Mucosa of rectum (tissue), 2 donors: ENCODE results near the gene PKNOX2.

ENCODE experiments used
- H3K27ac ChIP-seq, 2 donors: one replicate each; pipeline ENCODE4 v1.7.0; 2013; ENCODE audit warnings: inconsistent platforms in 2 of 2, low read depth in 2 of 2, low read length in 2 of 2
- H3K27me3 ChIP-seq, 2 donors: one replicate each; pipeline ENCODE4 v1.7.0; 2013; ENCODE audit warnings: low read length in 2 of 2; ENCODE audit not compliant: control insufficient read depth in 2 of 2, insufficient read depth in 2 of 2
- H3K36me3 ChIP-seq, 2 donors: one replicate each; pipeline ENCODE4 v1.7.0; 2013; ENCODE audit warnings: low read length in 2 of 2; ENCODE audit not compliant: control insufficient read depth in 2 of 2, insufficient read depth in 2 of 2
- H3K4me1 ChIP-seq, 2 donors: one replicate each; pipeline ENCODE4 v1.7.0; 2013; ENCODE audit warnings: low read length in 2 of 2, mild to moderate bottlenecking in 1 of 2; ENCODE audit not compliant: control insufficient read depth in 2 of 2, insufficient read depth in 2 of 2
- H3K4me3 ChIP-seq, 2 donors: one replicate each; pipeline ENCODE4 v1.7.0; 2013; ENCODE audit warnings: low read length in 2 of 2
- H3K9ac ChIP-seq, 2 donors: one replicate each; pipeline ENCODE4 v1.7.0; 2013; ENCODE audit warnings: low read length in 2 of 2, low read depth in 1 of 2, mild to moderate bottlenecking in 1 of 2
- H3K9me3 ChIP-seq, 2 donors: one replicate each; pipeline ENCODE4 v1.7.0; 2013; ENCODE audit warnings: low read length in 2 of 2; ENCODE audit not compliant: control insufficient read depth in 2 of 2
- donor health status: healthy.
- donor health status: Normal muscosa, but diverticular disease.

PKNOX2 gene

GRCh38 chr11:125347261-125347585 is 182.7 kb downstream of the PKNOX2 start:
- no peak overlapping the region for H3K27ac ChIP-seq
- H3K36me3 ChIP-seq: no peaks in the 10 kb centered on the region
- no peaks in the 10 kb centered on the region for H3K9me3 ChIP-seq
- H3K27me3 ChIP-seq: peaks cover 0 to 2% of the 10 kb centered on the region in 2 donors
- H3K4me3 ChIP-seq: no peak overlapping the region
- peaks cover 2 to 4% of the 10 kb centered on the region in 2 donors for H3K4me1 ChIP-seq
- H3K9ac ChIP-seq: no peak overlapping the region

- H3K36me3 ChIP-seq: no peaks in the 10 kb centered on the region
- H3K9me3 ChIP-seq: no peaks in the 10 kb centered on the region
- no peak overlapping the region for H3K27ac ChIP-seq
- H3K4me3 ChIP-seq: no peak overlapping the region
- H3K9ac ChIP-seq: no peak overlapping the region
- H3K27me3 ChIP-seq: peaks cover 2% of the 10 kb centered on the region in 2 donors
- peaks cover 2 to 4% of the 10 kb centered on the region in 2 donors for H3K4me1 ChIP-seq
Observed at GRCh38 chr11:125348141-125348651, 183.6 kb downstream of the PKNOX2 start.

GRCh38 chr11:125348674-125349309 is 184.2 kb downstream of the PKNOX2 start:
- Histone ChIP-seq H3K4me1 (peaks cover under 1 to 2% of the 10 kb centered on the region in 2 donors), H3K9me3 (no peaks in the 10 kb centered on the region), H3K36me3 (no peaks in the 10 kb centered on the region), H3K9ac (no peak overlapping the region), H3K4me3 (no peak overlapping the region), H3K27me3 (peaks cover 2% of the 10 kb centered on the region in 2 donors), H3K27ac (no peak overlapping the region)

GRCh38 chr11:125350206-125351032 is 185.9 kb downstream of the PKNOX2 start:
- peaks cover 0 to 2% of the 10 kb centered on the region in 2 donors for H3K27me3 ChIP-seq
- no peaks in the 10 kb centered on the region for H3K9me3 ChIP-seq
- no peak overlapping the region for H3K4me3 ChIP-seq
- no peaks in the 10 kb centered on the region for H3K4me1 ChIP-seq
- H3K27ac ChIP-seq: no peak overlapping the region
- H3K9ac ChIP-seq: no peak overlapping the region
- no peaks in the 10 kb centered on the region for H3K36me3 ChIP-seq

GRCh38 chr11:125351033-125351867 is 186.7 kb downstream of the PKNOX2 start:
- no peak overlapping the region for H3K4me3 ChIP-seq
- H3K9ac ChIP-seq: no peak overlapping the region
- peaks cover 0 to 2% of the 10 kb centered on the region in 2 donors for H3K27me3 ChIP-seq
- no peaks in the 10 kb centered on the region for H3K4me1 ChIP-seq
- H3K36me3 ChIP-seq: no peaks in the 10 kb centered on the region
- H3K27ac ChIP-seq: no peak overlapping the region
- H3K9me3 ChIP-seq: no peaks in the 10 kb centered on the region

GRCh38 chr11:125351868-125352250 is 187.3 kb downstream of the PKNOX2 start:
- Histone ChIP-seq H3K4me1 (no peaks in the 10 kb centered on the region), H3K9ac (no peak overlapping the region), H3K9me3 (no peaks in the 10 kb centered on the region), H3K27me3 (peaks cover 0 to 2% of the 10 kb centered on the region in 2 donors), H3K4me3 (no peak overlapping the region), H3K27ac (no peak overlapping the region), H3K36me3 (no peaks in the 10 kb centered on the region)

- Histone ChIP-seq H3K4me3 (no peak overlapping the region), H3K9me3 (no peaks in the 10 kb centered on the region), H3K36me3 (no peaks in the 10 kb centered on the region), H3K9ac (no peak overlapping the region), H3K27ac (no peak overlapping the region), H3K4me1 (no peaks in the 10 kb centered on the region), H3K27me3 (peaks cover 0 to 2% of the 10 kb centered on the region in 2 donors)
Observed at GRCh38 chr11:125356797-125357196, 192.2 kb downstream of the PKNOX2 start.

- Histone ChIP-seq H3K27me3 (peaks cover 0 to 2% of the 10 kb centered on the region in 2 donors), H3K4me1 (no peaks in the 10 kb centered on the region), H3K4me3 (no peak overlapping the region), H3K36me3 (no peaks in the 10 kb centered on the region), H3K27ac (no peak overlapping the region), H3K9me3 (no peaks in the 10 kb centered on the region), H3K9ac (no peak overlapping the region)
Observed at GRCh38 chr11:125357551-125357950, 193.0 kb downstream of the PKNOX2 start.

- H3K36me3 ChIP-seq: no peaks in the 10 kb centered on the region
- no peaks in the 10 kb centered on the region for H3K27me3 ChIP-seq
- H3K4me1 ChIP-seq: no peaks in the 10 kb centered on the region
- H3K9me3 ChIP-seq: no peaks in the 10 kb centered on the region
- H3K9ac ChIP-seq: no peak overlapping the region
- no peak overlapping the region for H3K27ac ChIP-seq
- no peak overlapping the region for H3K4me3 ChIP-seq
Observed at GRCh38 chr11:125358254-125358840, 193.8 kb downstream of the PKNOX2 start.
